ENCODE data around the gene EPO.

The EPO gene

GRCh38 chr7:100731937-100732636 is 11.8 kb downstream of the EPO start:
- H3K4me3 ChIP-seq (ENCODE audit: low read depth, low read length), result no peak overlapping the region
- no peak for TF ChIP-seq CTCF (IDR thresholded peaks at IDR 0.05; ENCODE audit: borderline replicate concordance, insufficient read depth, low read depth, low read length)

- no peak overlapping the region for H3K4me3 ChIP-seq (ENCODE audit: low read depth, low read length)
- no peak for TF ChIP-seq CTCF (IDR thresholded peaks at IDR 0.05; ENCODE audit: borderline replicate concordance, insufficient read depth, low read depth, low read length)
Measured at GRCh38 chr7:100735730-100736129, 15.5 kb downstream of the EPO start.

- no peak for TF ChIP-seq CTCF (IDR thresholded peaks at IDR 0.05; ENCODE audit: borderline replicate concordance, insufficient read depth, low read depth, low read length)
- no peak overlapping the region for H3K4me3 ChIP-seq (ENCODE audit: low read depth, low read length)
Measured at GRCh38 chr7:100736671-100737070, 16.4 kb downstream of the EPO start.

- no peak for TF ChIP-seq CTCF (IDR thresholded peaks at IDR 0.05; ENCODE audit: borderline replicate concordance, insufficient read depth, low read depth, low read length)
- no peak overlapping the region for H3K4me3 ChIP-seq (ENCODE audit: low read depth, low read length)
Measured at GRCh38 chr7:100739934-100740333, 19.7 kb downstream of the EPO start.

DNA sequence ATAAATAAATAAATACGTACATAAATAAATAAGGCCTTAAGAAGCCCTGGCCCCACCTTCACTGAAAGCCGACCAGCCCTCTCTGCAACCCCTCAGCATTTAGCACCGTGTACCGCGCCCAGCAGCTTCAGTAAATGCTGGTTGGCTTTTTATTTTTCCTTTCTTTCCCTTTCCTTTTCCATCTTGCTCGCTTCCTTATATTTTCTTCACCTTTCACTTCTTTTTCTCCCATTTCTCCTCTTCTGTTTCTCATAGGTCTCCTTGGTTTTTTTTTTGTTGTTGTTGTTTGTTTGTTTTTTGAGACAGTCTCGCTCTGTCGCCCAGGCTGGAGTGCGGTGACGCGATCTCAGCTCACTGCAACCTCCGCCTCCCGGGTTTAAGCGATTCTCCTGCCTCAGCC is 24.3 kb downstream of the EPO start:
- no peak overlapping the region for H3K4me3 ChIP-seq (ENCODE audit: low read depth, low read length)
- no peak for TF ChIP-seq CTCF (IDR thresholded peaks at IDR 0.05; ENCODE audit: borderline replicate concordance, insufficient read depth, low read depth, low read length)

DNA sequence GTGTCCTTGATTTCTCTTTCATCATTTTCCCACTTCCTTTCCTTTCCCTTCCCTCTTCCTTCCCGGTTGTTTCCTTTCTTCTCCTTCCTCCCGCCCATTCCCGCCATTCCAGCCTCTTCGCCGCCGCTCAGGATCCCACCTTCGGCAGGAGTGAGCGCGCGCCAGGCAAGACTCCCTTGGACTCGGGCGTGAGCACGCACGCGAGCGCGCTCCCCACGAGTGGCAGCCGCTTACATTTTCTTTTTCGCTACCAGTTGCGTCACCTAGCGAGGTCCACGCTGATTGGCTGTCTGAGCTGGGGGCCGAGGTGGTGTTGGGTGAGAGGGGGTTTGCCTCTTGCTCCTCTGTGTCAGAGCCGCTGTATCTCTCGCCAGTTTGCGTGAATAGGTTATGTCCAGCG is 24.9 kb downstream of the EPO start:
- TF ChIP-seq CTCF (IDR thresholded peaks at IDR 0.05; ENCODE audit: borderline replicate concordance, insufficient read depth, low read depth, low read length), result no peak
- peak overlapping the region; percentile 51 for H3K4me3 ChIP-seq (ENCODE audit: low read depth, low read length)

DNA sequence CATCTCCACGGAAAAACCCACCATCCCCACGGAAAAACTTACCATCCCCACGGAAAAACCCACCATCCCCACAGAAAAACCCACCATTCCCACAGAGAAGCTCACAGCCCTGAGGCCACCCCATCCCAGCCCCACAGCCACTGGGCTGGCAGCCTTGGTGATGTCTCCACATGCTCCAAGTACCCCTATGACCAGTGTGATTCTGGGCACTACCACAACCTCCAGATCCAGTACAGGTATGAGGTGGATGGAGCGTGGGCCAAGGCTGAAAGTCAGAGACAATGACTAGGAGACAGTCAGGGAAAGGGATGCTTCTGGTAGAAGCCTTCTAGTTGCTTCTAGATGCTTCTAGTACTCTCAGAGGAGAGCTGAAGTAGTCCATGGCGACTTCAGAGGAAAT is 32.7 kb downstream of the EPO start:
- TF ChIP-seq CTCF (IDR thresholded peaks at IDR 0.05; ENCODE audit: borderline replicate concordance, insufficient read depth, low read depth, low read length), result no peak
- no peak overlapping the region for H3K4me3 ChIP-seq (ENCODE audit: low read depth, low read length)
